GM06990 (cell line): Measurements from ENCODE around the gene BCLAF1.

Experiments used
- DNase-seq: peaks from one replicate; pipeline ENCODE4 v3.0.0-alpha.2; 2011; ENCODE audit not compliant: insufficient read length; ENCODE audit errors: extremely low read depth
- H3K27me3 ChIP-seq: replicated peaks from 2 replicates; pipeline ENCODE4 v1.6.0; 2011; ENCODE audit warnings: low read length; ENCODE audit not compliant: control insufficient read depth, insufficient read depth
- H3K36me3 ChIP-seq: 2 replicates; pipeline ENCODE4 v1.5.1; 2011; ENCODE audit warnings: low read length; ENCODE audit not compliant: control insufficient read depth, insufficient read depth
- H3K4me3 ChIP-seq: replicated peaks from 2 replicates; pipeline ENCODE4 v1.5.1; 2011; ENCODE audit warnings: low read depth, mild to moderate bottlenecking, control low read depth, low read length
- TF ChIP-seq, protein P1 (sequence below): IDR thresholded peaks from 2 replicates; pipeline ENCODE4 v1.5.1; 2011; ENCODE audit warnings: low read length, control low read depth, mild to moderate bottlenecking, inconsistent platforms; ENCODE audit not compliant: insufficient read depth, poor library complexity, severe bottlenecking

BCLAF1 gene

GRCh38 chr6:136282906-136283305, 6.7 kb downstream of the BCLAF1 start:
- DNase-seq = no peak
- TF ChIP-seq, protein P1, sequence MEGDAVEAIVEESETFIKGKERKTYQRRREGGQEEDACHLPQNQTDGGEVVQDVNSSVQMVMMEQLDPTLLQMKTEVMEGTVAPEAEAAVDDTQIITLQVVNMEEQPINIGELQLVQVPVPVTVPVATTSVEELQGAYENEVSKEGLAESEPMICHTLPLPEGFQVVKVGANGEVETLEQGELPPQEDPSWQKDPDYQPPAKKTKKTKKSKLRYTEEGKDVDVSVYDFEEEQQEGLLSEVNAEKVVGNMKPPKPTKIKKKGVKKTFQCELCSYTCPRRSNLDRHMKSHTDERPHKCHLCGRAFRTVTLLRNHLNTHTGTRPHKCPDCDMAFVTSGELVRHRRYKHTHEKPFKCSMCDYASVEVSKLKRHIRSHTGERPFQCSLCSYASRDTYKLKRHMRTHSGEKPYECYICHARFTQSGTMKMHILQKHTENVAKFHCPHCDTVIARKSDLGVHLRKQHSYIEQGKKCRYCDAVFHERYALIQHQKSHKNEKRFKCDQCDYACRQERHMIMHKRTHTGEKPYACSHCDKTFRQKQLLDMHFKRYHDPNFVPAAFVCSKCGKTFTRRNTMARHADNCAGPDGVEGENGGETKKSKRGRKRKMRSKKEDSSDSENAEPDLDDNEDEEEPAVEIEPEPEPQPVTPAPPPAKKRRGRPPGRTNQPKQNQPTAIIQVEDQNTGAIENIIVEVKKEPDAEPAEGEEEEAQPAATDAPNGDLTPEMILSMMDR = no peak
- H3K36me3 ChIP-seq = peaks cover 4% of the 10 kb centered on the region
- no peaks in the 10 kb centered on the region for H3K27me3 ChIP-seq
- no peak overlapping the region for H3K4me3 ChIP-seq

DNA sequence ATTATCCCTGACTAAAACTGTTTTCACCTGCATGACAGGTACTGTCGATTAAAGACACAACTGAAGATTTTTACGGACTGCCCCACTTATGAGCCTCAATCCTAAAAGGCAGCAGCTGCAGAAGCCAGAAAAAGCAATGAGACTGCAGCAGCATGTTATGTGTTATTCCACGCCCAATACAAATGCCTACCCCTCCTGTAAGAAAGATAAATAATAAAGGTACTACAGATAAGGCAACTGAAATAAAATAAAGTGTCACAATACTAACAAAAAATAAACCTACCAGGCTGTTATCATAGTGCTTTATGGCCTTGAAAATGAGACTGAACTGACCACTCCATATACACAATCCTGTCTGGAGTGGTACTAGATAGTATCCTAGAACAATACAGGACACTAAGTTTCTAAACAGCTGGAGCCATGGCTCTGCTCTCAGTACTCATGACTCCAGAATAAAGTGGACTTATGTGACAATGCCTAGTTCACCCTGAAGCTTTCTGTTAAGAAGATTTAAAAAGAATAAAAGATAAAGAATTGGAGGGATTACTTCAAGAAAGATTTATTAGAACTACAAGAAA, 9.5 kb downstream of the BCLAF1 start:
- TF ChIP-seq, protein P1 = no peak
- Histone ChIP-seq H3K27me3 (no peaks in the 10 kb centered on the region), H3K4me3 (no peak overlapping the region), H3K36me3 (peaks cover 4% of the 10 kb centered on the region)
- no peak for DNase-seq

DNA sequence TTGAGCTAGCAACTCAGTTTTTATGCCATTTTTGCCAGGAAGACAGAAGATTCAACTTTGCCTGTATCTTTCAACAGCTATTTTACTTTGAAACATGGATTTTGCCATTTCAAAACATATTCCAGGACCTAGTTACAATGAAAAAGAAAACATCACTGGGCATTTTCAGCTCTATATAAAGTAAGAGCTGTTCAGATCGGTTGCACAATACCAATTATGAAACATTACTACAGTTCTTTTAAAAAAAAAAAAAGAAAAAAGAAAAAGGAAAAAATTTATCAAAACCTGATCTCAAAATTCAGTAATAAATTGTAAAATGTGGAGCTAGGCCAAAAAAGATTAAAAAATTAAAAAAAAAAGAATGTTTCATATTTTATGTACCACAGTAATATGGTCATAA, 15.6 kb downstream of the BCLAF1 start:
- Histone ChIP-seq H3K4me3 (no peak overlapping the region), H3K27me3 (no peaks in the 10 kb centered on the region), H3K36me3 (peaks cover 1% of the 10 kb centered on the region)
- TF ChIP-seq, protein P1 = no peak
- no peak for DNase-seq

DNA sequence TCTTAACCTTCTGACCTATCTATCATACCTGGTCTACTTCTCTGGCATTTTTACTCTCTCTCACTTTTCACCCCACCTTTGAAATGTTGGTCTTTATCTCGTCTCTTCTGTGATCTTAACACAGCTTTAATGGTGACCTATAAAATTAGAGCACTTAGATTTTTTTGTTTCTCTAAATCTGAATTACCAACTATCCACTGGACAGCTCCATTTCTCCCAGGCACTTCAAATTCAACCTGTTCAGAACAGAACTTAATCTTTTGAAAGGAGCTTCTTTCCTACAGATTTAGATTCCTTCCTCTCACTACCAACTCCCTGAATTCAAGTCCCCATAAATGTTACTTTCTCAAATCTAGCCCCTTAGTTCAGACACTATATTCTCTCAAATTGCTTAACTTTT, 24.5 kb downstream of the BCLAF1 start:
- Histone ChIP-seq H3K27me3 (no peaks in the 10 kb centered on the region), H3K4me3 (no peak overlapping the region), H3K36me3 (peaks cover 6% of the 10 kb centered on the region)
- TF ChIP-seq, protein P1 = no peak
- DNase-seq = no peak

- Histone ChIP-seq H3K27me3 (no peaks in the 10 kb centered on the region), H3K36me3 (peaks cover 8% of the 10 kb centered on the region), H3K4me3 (no peak overlapping the region)
- TF ChIP-seq, protein P1 = no peak
- no peak for DNase-seq
These were observed 26.7 kb downstream of the BCLAF1 start for GRCh38 chr6:136262940-136263339.
